H1 (cell line): Measurements from ENCODE around the gene MGAT5. TPM values are rescaled to one million over a fixed set of nuclear protein-coding genes. Genes with fewer than 3 reads are reported as not detected.

Experiments
- CTCF ChIA-PET: fragments of 300-600 bp; sonication (Branson Sonifier 250); formaldehyde crosslinking; loops from one replicate; lab custom pipeline; 2021; ENCODE audit not compliant: partially characterized antibody; lab: Charles Lee
- POLR2A ChIA-PET: fragments of 300-600 bp; sonication (Branson Sonifier 250); formaldehyde crosslinking; loops from one replicate; lab custom pipeline; 2021; ENCODE audit warnings: inconsistent platforms; ENCODE audit not compliant: partially characterized antibody; lab: Charles Lee
- DNase-seq, 2 experiments: peaks; one replicate each; pipeline versions ENCODE4 v3.0.0 to v3.0.0-alpha.2; 2010 to 2022; ENCODE audit warnings: low spot score in 2 of 2, low read depth in 1 of 2, mixed read lengths in 1 of 2
- FAIRE-seq: peaks from 2 replicates; lab custom pipeline; 2011; peaks lifted over from hg19 to GRCh38; lab: Jason Lieb, UNC
- H2AFZ ChIP-seq: 2 replicates; pipeline ENCODE4 v1.8.1; 2012; ENCODE audit warnings: low read length, inconsistent platforms
- H2AK5ac ChIP-seq: 2 replicates; pipeline ENCODE4 v1.6.1; 2013; ENCODE audit warnings: low read depth, low read length
- H2BK120ac ChIP-seq: replicated peaks from 2 replicates; pipeline ENCODE3; 2013; ENCODE audit warnings: low read depth, low read length, inconsistent platforms
- H2BK12ac ChIP-seq: 2 replicates; pipeline ENCODE4 v1.6.1; 2013; ENCODE audit warnings: low read depth, low read length
- H2BK15ac ChIP-seq: 2 replicates; pipeline ENCODE4 v1.6.1; 2013; ENCODE audit warnings: low read length
- H2BK20ac ChIP-seq: 2 replicates; pipeline ENCODE4 v1.6.1; 2013; ENCODE audit warnings: low read length
- H2BK5ac ChIP-seq: 2 replicates; pipeline ENCODE4 v1.6.1; 2013; ENCODE audit warnings: low read depth, low read length
- H3K14ac ChIP-seq: 2 replicates; pipeline ENCODE4 v1.6.1; 2013; ENCODE audit warnings: inconsistent platforms; ENCODE audit not compliant: insufficient read length
- H3K18ac ChIP-seq: 2 replicates; pipeline ENCODE4 v1.6.1; 2013; ENCODE audit warnings: low read length; ENCODE audit errors: extremely low read depth
- H3K23ac ChIP-seq: 2 replicates; pipeline ENCODE4 v1.6.1; 2013; ENCODE audit warnings: inconsistent platforms; ENCODE audit not compliant: insufficient read length
- H3K23me2 ChIP-seq: 2 replicates; pipeline ENCODE4 v1.6.1; 2013; ENCODE audit warnings: low read depth, low read length
- H3K27ac ChIP-seq: 2 replicates; pipeline ENCODE4 v1.6.1; 2011; ENCODE audit warnings: low read depth, low read length, inconsistent platforms
- H3K27me3 ChIP-seq, 4 experiments: replicated peaks in 1 of 4; 1 replicate in 1 of 4; 2 replicates in 3 of 4; pipeline versions ENCODE4 v1.6.1 to v1.8.1; 2011 to 2013; ENCODE audit warnings: low read length in 3 of 4, mild to moderate bottlenecking in 3 of 4, inconsistent platforms in 2 of 4, mixed read lengths in 2 of 4, moderate library complexity in 1 of 4; ENCODE audit not compliant: control insufficient read depth in 3 of 4, insufficient read depth in 3 of 4; ENCODE audit errors: extremely low read depth in 1 of 4
- H3K36me3 ChIP-seq, 4 experiments: 2 replicates each; pipeline versions ENCODE4 v1.6.1 to v1.8.1; 2011 to 2013; ENCODE audit warnings: mild to moderate bottlenecking in 4 of 4, low read length in 3 of 4, moderate library complexity in 2 of 4, control low read depth in 1 of 4, inconsistent platforms in 1 of 4; ENCODE audit not compliant: insufficient read depth in 4 of 4, control insufficient read depth in 2 of 4
- H3K4ac ChIP-seq: replicated peaks from 2 replicates; pipeline ENCODE3; 2013; ENCODE audit warnings: low read length, low read depth, mixed read lengths, inconsistent platforms; ENCODE audit not compliant: insufficient read length
- H3K4me1 ChIP-seq, 4 experiments: replicated peaks in 1 of 4; 1 replicate in 1 of 4; 2 replicates in 3 of 4; pipeline versions ENCODE4 v1.6.1 to v1.8.1; 2011 to 2013; ENCODE audit warnings: low read length in 3 of 4, inconsistent platforms in 2 of 4, mixed read lengths in 1 of 4; ENCODE audit not compliant: insufficient read depth in 4 of 4, control insufficient read depth in 3 of 4
- H3K4me2 ChIP-seq, 2 experiments: 2 replicates each; pipeline versions ENCODE4 v1.6.1 to v1.8.1; 2011 to 2013; ENCODE audit warnings: low read depth in 2 of 2, low read length in 2 of 2, control low read depth in 1 of 2, inconsistent platforms in 1 of 2, mild to moderate bottlenecking in 1 of 2; ENCODE audit not compliant: insufficient read depth in 1 of 2
- H3K4me3 ChIP-seq, 4 experiments: fragments of 200-600, 300-600 bp in 1 of 4; sonication (generic), shearing (Covaris generic), sonication (Bioruptor Twin) in 1 of 4; 2 replicates each; pipeline versions ENCODE4 v1.5.1 to v1.8.1; 2011 to 2016; ENCODE audit warnings: low read length in 4 of 4, low read depth in 3 of 4, control low read depth in 2 of 4, inconsistent platforms in 2 of 4, mild to moderate bottlenecking in 2 of 4, mixed read lengths in 1 of 4, moderate library complexity in 1 of 4; ENCODE audit not compliant: insufficient read depth in 2 of 4; ENCODE audit errors: extremely low read depth in 1 of 4
- H3K56ac ChIP-seq: replicated peaks from 2 replicates; pipeline ENCODE3; 2013; ENCODE audit warnings: low read depth, mild to moderate bottlenecking, mixed read lengths, low read length, inconsistent platforms; ENCODE audit not compliant: insufficient read length
- H3K79me1 ChIP-seq: 2 replicates; pipeline ENCODE4 v1.6.1; 2013; ENCODE audit warnings: low read depth, low read length, control low read depth
- H3K79me2 ChIP-seq, 2 experiments: 2 replicates each; pipeline versions ENCODE4 v1.6.1 to v1.8.1; 2012 to 2013; ENCODE audit warnings: low read length in 2 of 2, mild to moderate bottlenecking in 2 of 2, inconsistent platforms in 1 of 2; ENCODE audit not compliant: insufficient read depth in 2 of 2, control insufficient read depth in 1 of 2
- H3K9ac ChIP-seq, 4 experiments: replicated peaks in 1 of 4; 1 replicate in 1 of 4; 2 replicates in 3 of 4; pipeline versions ENCODE4 v1.6.1 to v1.8.1; 2011 to 2013; ENCODE audit warnings: low read depth in 3 of 4, low read length in 3 of 4, control low read depth in 2 of 4, mild to moderate bottlenecking in 2 of 4, moderate library complexity in 2 of 4, inconsistent platforms in 1 of 4; ENCODE audit errors: extremely low read depth in 1 of 4
- H3K9me3 ChIP-seq, 2 experiments: 2 replicates each; pipeline versions ENCODE4 v1.6.1 to v1.8.1; 2012 to 2013; ENCODE audit warnings: mild to moderate bottlenecking in 2 of 2, moderate library complexity in 2 of 2, control low read depth in 1 of 2, inconsistent platforms in 1 of 2, low read depth in 1 of 2, low read length in 1 of 2, mixed read lengths in 1 of 2; ENCODE audit not compliant: insufficient read depth in 2 of 2
- H4K20me1 ChIP-seq, 2 experiments: replicated peaks in 1 of 2; 2 replicates each; pipeline versions ENCODE3 to v1.8.1; 2011 to 2013; ENCODE audit warnings: inconsistent platforms in 2 of 2, low read length in 2 of 2, mild to moderate bottlenecking in 1 of 2; ENCODE audit not compliant: insufficient read depth in 2 of 2, control insufficient read depth in 1 of 2
- H4K5ac ChIP-seq: 2 replicates; pipeline ENCODE4 v1.6.1; 2013; ENCODE audit warnings: low read length, low read depth, mixed read lengths, inconsistent platforms; ENCODE audit not compliant: insufficient read length
- H4K8ac ChIP-seq: 2 replicates; pipeline ENCODE4 v1.8.0; 2013; ENCODE audit warnings: mild to moderate bottlenecking, moderate library complexity, low read length, inconsistent platforms; ENCODE audit not compliant: insufficient read depth; ENCODE audit errors: extremely low read depth
- H4K91ac ChIP-seq: replicated peaks from 2 replicates; pipeline ENCODE3; 2013; ENCODE audit warnings: low read length, mixed read lengths, inconsistent platforms; ENCODE audit not compliant: insufficient read length
- BACH1 ChIP-seq: IDR thresholded peaks from 2 replicates; pipeline ENCODE4 v1.6.1; 2012; ENCODE audit warnings: low read length, improper control_type of control experiment
- CBX8 ChIP-seq: fragments of 300-800, 300-1000 bp; sonication (generic); IDR thresholded peaks from 2 replicates; pipeline ENCODE4 v1.7.1; 2016; ENCODE audit warnings: low read depth, low read length, borderline replicate concordance
- EGR1 ChIP-seq: IDR thresholded peaks from 2 replicates; pipeline ENCODE4 v1.6.1; 2011; ENCODE audit warnings: low read depth, low read length, borderline replicate concordance
- GABPA ChIP-seq: IDR thresholded peaks from 2 replicates; pipeline ENCODE4 v1.6.1; 2011; ENCODE audit warnings: mild to moderate bottlenecking, low read length, moderate library complexity, borderline replicate concordance; ENCODE audit not compliant: insufficient read depth
- KDM5A ChIP-seq: fragments of 200-600 bp; IDR thresholded peaks from 2 replicates; pipeline ENCODE4 v1.7.1; 2012; ENCODE audit warnings: mild to moderate bottlenecking, low read length, inconsistent platforms, mixed read lengths
- RAD21 ChIP-seq, 2 experiments: IDR thresholded peaks in 1 of 2; conservative IDR thresholded peaks in 1 of 2; 2 replicates each; pipeline ENCODE4 v1.6.1; 2011; ENCODE audit warnings: low read depth in 2 of 2, low read length in 2 of 2, improper control_type of control experiment in 1 of 2, inconsistent platforms in 1 of 2, mild to moderate bottlenecking in 1 of 2, moderate library complexity in 1 of 2
- RFX5 ChIP-seq: IDR thresholded peaks from 2 replicates; pipeline ENCODE4 v1.6.1; 2011; ENCODE audit warnings: low read depth, low read length, improper control_type of control experiment, borderline replicate concordance
- SAP30 ChIP-seq: fragments of 300-600 bp; sonication (generic); IDR thresholded peaks from 2 replicates; pipeline ENCODE4 v1.7.1; 2012; ENCODE audit warnings: low read length, moderate library complexity, mild to moderate bottlenecking, inconsistent platforms; ENCODE audit not compliant: insufficient read depth, insufficient replicate concordance
- SIRT6 ChIP-seq: IDR thresholded peaks from one replicate; pipeline ENCODE4 v1.7.1; 2012; ENCODE audit warnings: low read length, inconsistent platforms
- SP1 ChIP-seq: IDR thresholded peaks from 2 replicates; pipeline ENCODE4 v1.6.1; 2011; ENCODE audit warnings: low read depth, low read length
- SUZ12 ChIP-seq: fragments of 200-600 bp; sonication (generic); IDR thresholded peaks from 2 replicates; pipeline ENCODE4 v1.6.1; 2012; ENCODE audit warnings: mild to moderate bottlenecking, inconsistent platforms, low read length, moderate library complexity, mixed read lengths
- WGBS, 2 experiments: shearing (Covaris generic) in 1 of 2; methylation state at CpG; one replicate each; pipeline versions ENCODE4 v1.1.6 to v1.1.7; 2013 to 2015; ENCODE audit warnings: low lambda C conversion rate in 2 of 2, mixed read lengths in 2 of 2, inconsistent platforms in 1 of 2, low coverage in 1 of 2, missing lambda C conversion rate in 1 of 2; ENCODE audit not compliant: insufficient replicate concordance in 2 of 2, insufficient coverage in 1 of 2, insufficient read length in 1 of 2; ENCODE audit errors: extremely low coverage in 1 of 2, missing lambda C conversion rate in 1 of 2; 5-methylcytosine and 5-hydroxymethylcytosine counted together
- polyA plus RNA-seq, 7 experiments: library from polyadenylated mRNA; depleted of rRNA in 3 of 7; stranded (reverse) in 5 of 7; unstranded in 2 of 7; fragments of >200 nt in 5 of 7; fragments of 200-250 nt in 2 of 7; gene quantifications; 1 replicate in 5 of 7; 2 replicates in 1 of 7; 4 replicates in 1 of 7; pipeline versions ENCODE4 v1.2.1 to v1.2.3, GENCODE V29; 2011 to 2013; ENCODE audit warnings: missing spikeins in 2 of 7, mixed read lengths in 2 of 7
- total RNA-seq: library from RNA; stranded (reverse); fragmentation: NEBNext Ultra II Directional; extraction: Animal tissue kit (Norgen Biotek cat#: 25700); gene quantifications from 2 replicates; pipeline ENCODE4 v1.2.1, GENCODE V29; 2021

MGAT5 gene
- total and polyA plus RNA-seq, 2 of the 8 experiments (the other 6 are each of a cell fraction or from before 2014, with no cell fraction given) = 11.2 to 49.2 TPM

DNA sequence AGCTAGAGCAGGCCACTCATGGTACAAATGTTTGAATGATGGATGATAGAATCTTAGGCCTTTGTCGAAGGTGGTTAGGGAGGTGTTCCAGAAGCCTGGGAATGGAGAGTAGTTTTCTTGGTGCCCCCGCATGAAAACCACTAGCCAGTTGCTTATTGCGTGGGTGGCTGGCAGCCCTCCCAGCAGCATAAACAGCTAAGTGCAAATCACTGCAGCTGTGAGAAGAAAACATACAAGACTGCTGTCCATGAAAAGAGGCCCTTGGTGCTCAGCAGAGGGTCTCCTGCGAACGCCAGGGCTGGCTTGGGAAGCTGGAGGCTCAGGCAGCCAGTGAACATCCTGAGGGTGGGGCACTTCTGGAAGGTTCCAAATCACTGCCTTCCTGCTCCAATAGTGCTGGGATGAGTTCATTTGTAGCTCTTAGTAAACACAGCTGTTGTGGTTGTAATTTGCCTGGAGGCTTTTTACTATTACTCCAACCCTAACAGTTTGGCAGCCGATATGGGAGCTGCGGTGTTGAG is 118.8 kb downstream of the MGAT5 start:
- no peak for TF ChIP-seq SIRT6
- TF ChIP-seq RFX5 = no peak
- TF ChIP-seq SUZ12 = no peak
- TF ChIP-seq RAD21 (IDR thresholded peaks at IDR 0.05 in 1 of 2, conservative IDR thresholded peaks at IDR 0.05 in 1 of 2; ENCODE audit: low read depth in 2 of 2, low read length in 2 of 2) = no peak
- TF ChIP-seq EGR1 = no peak
- no peak for TF ChIP-seq KDM5A
- no peak for TF ChIP-seq SP1
- TF ChIP-seq BACH1 = no peak
- TF ChIP-seq GABPA = no peak
- TF ChIP-seq CBX8 = no peak
- no peak for TF ChIP-seq SAP30
- no peak overlapping the region for H3K18ac ChIP-seq
- DNase-seq (no peak), FAIRE-seq (no peak)
- no peak overlapping the region for H3K14ac ChIP-seq
- ChIA-PET POLR2A (no interaction called here), CTCF (interaction anchor here (0.6 to 1.7 kb wide), 7 partner anchors 7 to 230 kb away, joined by 3 to 4 read pairs (median 3); no protein-coding TSS in a partner anchor)
- no peak overlapping the region for H4K91ac ChIP-seq
- H2BK12ac ChIP-seq = no peak overlapping the region
- H3K36me3 ChIP-seq = peaks cover 0 to 4% (median 0%) of the 10 kb centered on the region in 4 experiments; a peak in 2 of 8 replicates
- H3K23me2 ChIP-seq = no peaks in the 10 kb centered on the region; the same call in 1 of the 2 replicates
- H4K8ac ChIP-seq = no peak overlapping the region
- no peak overlapping the region for H3K4me2 ChIP-seq
- H3K4me1 ChIP-seq = no peaks in the 10 kb centered on the region
- H3K79me2 ChIP-seq = no peaks in the 10 kb centered on the region
- H2BK120ac ChIP-seq = no peak overlapping the region
- no peaks in the 10 kb centered on the region for H3K27me3 ChIP-seq
- H3K79me1 ChIP-seq = no peaks in the 10 kb centered on the region; the same call in 1 of the 2 replicates
- no peak overlapping the region for H3K56ac ChIP-seq
- H3K9me3 ChIP-seq = no peaks in the 10 kb centered on the region
- no peak overlapping the region for H3K27ac ChIP-seq
- H4K20me1 ChIP-seq = no peaks in the 10 kb centered on the region
- no peak overlapping the region for H2AFZ ChIP-seq
- H2BK5ac ChIP-seq = no peak overlapping the region
- no peak overlapping the region for H3K9ac ChIP-seq
- H4K5ac ChIP-seq = no peak overlapping the region
- H3K4ac ChIP-seq = no peak overlapping the region
- H2BK15ac ChIP-seq = no peak overlapping the region
- WGBS, 2 experiments = 93% methylated on average over 7 of the region's 7 CpGs; no CpG with 5 or more reads in 1 of the 2 experiments
- no peak overlapping the region for H3K4me3 ChIP-seq
- no peak overlapping the region for H3K23ac ChIP-seq
- H2BK20ac ChIP-seq = no peak overlapping the region
- H2AK5ac ChIP-seq = no peak overlapping the region
